Breast epithelium (tissue), 3 donors: ENCODE results near the gene MEG3.

Source experiments
- POLR2A ChIP-seq: fragments of 450-650 bp; IDR thresholded peaks from one replicate; pipeline ENCODE4 v1.6.1; 2016; ENCODE audit warnings: antibody characterized with exemption, mild to moderate bottlenecking, moderate library complexity
- POLR2AphosphoS5 ChIP-seq, 3 donors: sonication (generic); formaldehyde crosslinking; IDR thresholded peaks; one replicate each; pipeline ENCODE4 v1.6.1; 2017; ENCODE audit warnings: antibody characterized with exemption in 3 of 3
- TF ChIP-seq, protein P1 (sequence below), 3 donors: fragments of 450-650 bp; IDR thresholded peaks; one replicate each; pipeline ENCODE4 v1.5.1; 2016 to 2017; ENCODE audit warnings: antibody characterized with exemption in 3 of 3, mild to moderate bottlenecking in 3 of 3, moderate library complexity in 3 of 3

DNA sequence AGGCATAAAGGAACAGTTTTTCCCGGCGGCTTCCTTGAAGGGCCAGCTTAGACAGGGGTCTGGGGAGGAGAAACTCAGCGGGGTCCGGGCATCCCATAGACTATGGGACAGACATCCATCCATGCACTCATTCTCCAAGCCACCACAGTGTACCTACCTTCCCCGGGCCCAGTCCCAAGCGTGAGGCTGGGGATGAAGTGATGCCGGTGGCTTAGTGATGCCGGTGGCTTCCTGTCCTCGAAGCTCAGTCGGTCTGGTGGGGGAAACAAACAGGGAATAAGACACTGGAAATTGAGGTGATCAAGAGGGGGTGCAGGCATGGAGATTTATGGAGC lies 77.2 kb downstream of the MEG3 start:
- TF ChIP-seq, protein P1, sequence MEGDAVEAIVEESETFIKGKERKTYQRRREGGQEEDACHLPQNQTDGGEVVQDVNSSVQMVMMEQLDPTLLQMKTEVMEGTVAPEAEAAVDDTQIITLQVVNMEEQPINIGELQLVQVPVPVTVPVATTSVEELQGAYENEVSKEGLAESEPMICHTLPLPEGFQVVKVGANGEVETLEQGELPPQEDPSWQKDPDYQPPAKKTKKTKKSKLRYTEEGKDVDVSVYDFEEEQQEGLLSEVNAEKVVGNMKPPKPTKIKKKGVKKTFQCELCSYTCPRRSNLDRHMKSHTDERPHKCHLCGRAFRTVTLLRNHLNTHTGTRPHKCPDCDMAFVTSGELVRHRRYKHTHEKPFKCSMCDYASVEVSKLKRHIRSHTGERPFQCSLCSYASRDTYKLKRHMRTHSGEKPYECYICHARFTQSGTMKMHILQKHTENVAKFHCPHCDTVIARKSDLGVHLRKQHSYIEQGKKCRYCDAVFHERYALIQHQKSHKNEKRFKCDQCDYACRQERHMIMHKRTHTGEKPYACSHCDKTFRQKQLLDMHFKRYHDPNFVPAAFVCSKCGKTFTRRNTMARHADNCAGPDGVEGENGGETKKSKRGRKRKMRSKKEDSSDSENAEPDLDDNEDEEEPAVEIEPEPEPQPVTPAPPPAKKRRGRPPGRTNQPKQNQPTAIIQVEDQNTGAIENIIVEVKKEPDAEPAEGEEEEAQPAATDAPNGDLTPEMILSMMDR (IDR thresholded peaks at IDR 0.05) = no peak
- no peak for TF ChIP-seq POLR2AphosphoS5 (IDR thresholded peaks at IDR 0.05)
- no peak for TF ChIP-seq POLR2A
